ENCODE results near the gene NRXN3. TPM values are rescaled to one million over a fixed set of nuclear protein-coding genes. Genes with fewer than 3 reads are reported as not detected.

The NRXN3 gene
- total and polyA plus RNA-seq, 2 experiments from 2014 or later: 0.69 to 1.5 TPM

GRCh38 chr14:79337761-79338160 lies 1167.6 kb downstream of the NRXN3 start:
- Histone ChIP-seq H3K27ac (no peak overlapping the region), H3K27me3 (peaks cover 10% of the 10 kb centered on the region), H3K9me3 (ENCODE audit: low read depth) (no peaks in the 10 kb centered on the region), H3K4me3 (no peak overlapping the region), H3K36me3 (no peaks in the 10 kb centered on the region), H3K4me1 (ENCODE audit: low read depth) (no peaks in the 10 kb centered on the region)
- no peak for TF ChIP-seq CTCF (IDR thresholded peaks at IDR 0.05; ENCODE audit: low read depth, low read length)
- no peak for DNase-seq (ENCODE audit: low read depth in 1 of 2, low spot score in 1 of 2)

- no peak for DNase-seq (ENCODE audit: low read depth in 1 of 2, low spot score in 1 of 2)
Observed at GRCh38 chr14:79342942-79343341, 1172.8 kb downstream of the NRXN3 start.

GRCh38 chr14:79351011-79351410 lies 1180.8 kb downstream of the NRXN3 start:
- Histone ChIP-seq H3K27me3 (no peaks in the 10 kb centered on the region), H3K9me3 (ENCODE audit: low read depth) (no peaks in the 10 kb centered on the region), H3K4me3 (no peak overlapping the region), H3K4me1 (ENCODE audit: low read depth) (no peaks in the 10 kb centered on the region), H3K36me3 (no peaks in the 10 kb centered on the region), H3K27ac (no peak overlapping the region)
- no peak for DNase-seq (ENCODE audit: low read depth in 1 of 2, low spot score in 1 of 2)
- TF ChIP-seq CTCF (IDR thresholded peaks at IDR 0.05; ENCODE audit: low read depth, low read length): no peak

More at GRCh38 chr14:79342942-79343341, 1172.8 kb downstream of the NRXN3 start:
- Histone ChIP-seq H3K4me3 (no peak overlapping the region), H3K36me3 (no peaks in the 10 kb centered on the region), H3K9me3 (ENCODE audit: low read depth) (no peaks in the 10 kb centered on the region), H3K27ac (no peak overlapping the region), H3K4me1 (ENCODE audit: low read depth) (no peaks in the 10 kb centered on the region), H3K27me3 (no peaks in the 10 kb centered on the region)
- no peak for TF ChIP-seq CTCF (IDR thresholded peaks at IDR 0.05; ENCODE audit: low read depth, low read length)

- Histone ChIP-seq H3K27me3 (no peaks in the 10 kb centered on the region), H3K27ac (no peak overlapping the region), H3K36me3 (no peaks in the 10 kb centered on the region), H3K9me3 (ENCODE audit: low read depth) (no peaks in the 10 kb centered on the region), H3K4me3 (no peak overlapping the region), H3K4me1 (ENCODE audit: low read depth) (no peaks in the 10 kb centered on the region)
- no peak for DNase-seq (ENCODE audit: low read depth in 1 of 2, low spot score in 1 of 2)
- TF ChIP-seq CTCF (IDR thresholded peaks at IDR 0.05; ENCODE audit: low read depth, low read length): no peak
Observed at GRCh38 chr14:79352076-79352630, 1182.0 kb downstream of the NRXN3 start.

GRCh38 chr14:79354336-79354735 lies 1184.2 kb downstream of the NRXN3 start:
- Histone ChIP-seq H3K36me3 (no peaks in the 10 kb centered on the region), H3K4me3 (no peak overlapping the region), H3K9me3 (ENCODE audit: low read depth) (no peaks in the 10 kb centered on the region), H3K4me1 (ENCODE audit: low read depth) (no peaks in the 10 kb centered on the region), H3K27me3 (no peaks in the 10 kb centered on the region), H3K27ac (no peak overlapping the region)
- no peak for TF ChIP-seq CTCF (IDR thresholded peaks at IDR 0.05; ENCODE audit: low read depth, low read length)
- no peak for DNase-seq (ENCODE audit: low read depth in 1 of 2, low spot score in 1 of 2)

All from cardiac muscle cell (in vitro differentiated cells and primary cell).